Subcutaneous adipose tissue (tissue), 4 donors: ENCODE results near the gene PATZ1. TPM values are rescaled to one million over a fixed set of nuclear protein-coding genes. Genes with fewer than 3 reads are reported as not detected.

Source experiments
- CTCF ChIP-seq: fragments of 450-650 bp; IDR thresholded peaks from one replicate; pipeline ENCODE4 v1.5.1; 2016; ENCODE audit warnings: low read depth, mild to moderate bottlenecking, control low read depth, antibody characterized with exemption, moderate library complexity
- total RNA-seq, 4 donors: library from RNA; depleted of rRNA; stranded (reverse); fragments of >200 nt; gene quantifications; one replicate each; pipeline ENCODE4 v1.1.0, GENCODE V29; 2016

PATZ1 gene
- total RNA-seq, 4 donors from 2014 or later, result 10.0 to 17.9 (median 14.1) TPM

- no peak for TF ChIP-seq CTCF
Observed at GRCh38 chr22:31346733-31347250, 646 bp upstream of the PATZ1 start.

- TF ChIP-seq CTCF, result no peak
Observed at GRCh38 chr22:31345331-31346254, 553 bp downstream of the PATZ1 start.

- no peak for TF ChIP-seq CTCF
Observed at GRCh38 chr22:31344578-31345330, 1.4 kb downstream of the PATZ1 start.

- no peak for TF ChIP-seq CTCF
Observed at GRCh38 chr22:31344256-31344577, 1.9 kb downstream of the PATZ1 start.

GRCh38 chr22:31343235-31344191, 2.6 kb downstream of the PATZ1 start:
- no peak for TF ChIP-seq CTCF

- TF ChIP-seq CTCF, result no peak
Observed at GRCh38 chr22:31342389-31343140, 3.6 kb downstream of the PATZ1 start.
